NCI-H2227 treated with DMSO at 0.1 percent for 48 hours (cell line): ENCODE results near the gene PAFAH1B2.
"Not testable (repeated sequence)": the region's sequence is repeated elsewhere in the genome, so short reads cannot be mapped to it uniquely, and the experiment has no call there.

ENCODE experiments used
- DNase-seq: peaks from one replicate; lab custom pipeline; 2025; lab: John Stamatoyannopoulos, UW

PAFAH1B2 gene

DNA sequence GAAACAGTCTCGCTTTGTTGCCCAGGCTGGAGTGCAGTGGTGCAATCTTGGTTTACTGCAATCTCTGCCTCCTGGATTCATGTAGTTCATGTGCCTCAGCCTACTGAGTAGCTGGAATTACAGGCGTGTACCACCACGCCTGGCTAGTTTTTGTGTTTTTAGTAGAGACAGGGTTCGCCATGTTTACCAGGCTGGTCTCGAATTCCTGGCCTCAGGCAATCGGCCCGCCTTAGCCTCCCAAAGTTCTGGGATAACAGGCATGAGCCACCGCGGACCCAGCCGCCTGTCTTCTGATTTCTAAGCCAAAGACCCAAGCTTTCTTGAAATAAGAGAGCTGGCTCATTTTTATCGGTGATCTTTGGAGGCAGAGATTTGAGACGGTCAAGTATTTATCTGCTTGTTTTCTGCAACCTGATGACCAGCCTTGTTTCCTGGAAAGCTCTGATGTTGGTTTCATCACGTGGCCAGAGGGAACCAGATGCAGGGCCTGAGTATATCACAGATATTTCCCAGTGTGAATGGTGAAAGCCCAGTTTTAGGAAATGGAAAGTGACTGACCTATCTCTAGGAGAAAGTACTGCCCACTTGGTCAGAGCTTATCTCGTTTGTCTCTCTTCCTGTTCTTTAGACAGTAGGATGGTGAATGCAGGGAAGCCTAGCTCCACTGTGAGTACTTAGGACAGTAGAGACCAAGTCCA is 28.8 kb downstream of the PAFAH1B2 start:
- no peak for DNase-seq

DNA sequence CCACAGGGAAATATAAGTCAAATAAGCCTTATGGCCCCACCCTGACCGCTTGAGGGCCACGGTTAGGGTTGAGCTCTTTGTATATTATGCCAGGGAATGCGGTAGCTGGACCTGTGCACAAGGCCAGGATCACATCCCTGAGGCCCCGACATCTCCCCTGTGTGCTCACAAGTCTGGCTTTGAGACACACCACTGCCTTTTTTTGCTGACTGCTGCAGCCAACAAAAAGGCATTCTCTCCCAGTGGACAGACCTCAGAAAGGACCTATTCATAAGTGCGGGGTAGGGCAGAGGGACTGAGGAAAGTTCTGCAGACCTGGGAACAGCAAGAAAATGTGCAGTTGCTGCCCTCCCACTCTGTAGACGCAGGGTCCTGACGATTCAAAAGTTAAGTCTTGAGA is 31.0 kb downstream of the PAFAH1B2 start:
- DNase-seq: no peak

DNA sequence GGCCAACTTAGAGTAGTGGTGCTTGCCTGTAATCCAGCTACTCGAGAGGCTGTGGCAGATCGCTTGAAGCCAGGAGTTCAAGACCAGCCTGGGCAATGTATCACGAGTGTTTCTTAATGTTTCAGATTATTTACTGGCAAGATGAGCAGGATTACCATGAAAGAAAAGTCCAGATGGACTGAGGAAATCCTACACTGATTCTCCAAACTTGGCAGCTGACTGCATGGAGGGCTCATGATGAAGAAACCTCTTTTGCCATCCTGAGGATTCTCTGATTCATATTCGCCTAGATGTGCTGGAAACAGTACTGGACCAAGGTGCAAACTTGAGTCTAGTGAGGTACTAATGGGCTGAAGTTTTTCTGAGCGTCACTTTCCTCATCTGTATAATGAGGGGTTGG is 31.7 kb downstream of the PAFAH1B2 start:
- DNase-seq: no peak

DNA sequence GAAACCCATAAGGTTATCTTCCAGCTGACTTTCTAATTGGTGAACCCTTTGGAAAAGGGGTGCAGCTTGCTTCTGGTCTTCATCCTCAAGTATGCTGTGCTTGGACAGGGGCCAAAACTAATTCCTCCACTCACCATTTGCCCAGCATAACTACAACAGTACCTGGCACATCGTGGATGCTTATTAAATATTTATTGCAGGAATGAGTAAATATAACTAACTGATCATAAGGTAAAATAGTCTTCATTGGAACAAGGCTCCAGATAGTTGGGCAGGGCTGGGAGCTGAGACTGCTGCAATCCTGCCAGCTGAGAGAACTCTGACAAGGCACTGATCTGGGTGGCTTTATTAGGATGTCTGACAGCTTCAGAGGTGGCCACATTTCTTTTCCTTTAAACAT is 32.1 kb downstream of the PAFAH1B2 start:
- DNase-seq: no peak

DNA sequence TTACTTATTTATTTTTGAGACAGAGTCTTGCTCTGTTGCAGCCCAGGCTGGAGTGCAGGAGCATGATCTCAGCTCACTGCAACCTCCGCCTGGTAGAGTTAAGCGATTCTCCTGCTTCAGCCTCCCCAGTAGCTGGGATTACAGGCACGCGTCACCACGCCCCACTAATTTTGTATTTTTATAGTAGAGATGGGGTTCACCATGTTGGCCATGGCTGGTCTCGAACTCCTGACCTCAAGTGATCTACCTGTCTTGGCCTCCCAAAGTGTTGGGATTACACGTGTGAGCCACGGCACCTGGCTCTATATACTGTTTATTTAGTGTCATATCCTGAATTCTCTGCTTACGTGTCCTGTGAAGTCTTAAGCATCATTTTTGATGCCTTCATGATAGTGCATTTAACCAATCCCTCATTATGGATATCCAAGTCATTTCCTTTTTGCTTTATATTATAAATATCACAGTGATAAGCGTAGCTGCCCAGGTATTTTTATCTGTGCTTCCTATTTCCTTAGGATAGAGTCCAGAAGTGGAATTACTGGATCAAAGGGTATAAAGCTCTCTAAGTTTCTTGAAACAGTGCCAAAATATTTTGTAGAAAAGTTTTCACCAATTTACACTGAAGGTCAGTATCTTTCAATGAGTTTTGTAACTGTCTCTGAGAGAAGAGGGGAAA is 33.6 kb downstream of the PAFAH1B2 start:
- DNase-seq: no peak

DNA sequence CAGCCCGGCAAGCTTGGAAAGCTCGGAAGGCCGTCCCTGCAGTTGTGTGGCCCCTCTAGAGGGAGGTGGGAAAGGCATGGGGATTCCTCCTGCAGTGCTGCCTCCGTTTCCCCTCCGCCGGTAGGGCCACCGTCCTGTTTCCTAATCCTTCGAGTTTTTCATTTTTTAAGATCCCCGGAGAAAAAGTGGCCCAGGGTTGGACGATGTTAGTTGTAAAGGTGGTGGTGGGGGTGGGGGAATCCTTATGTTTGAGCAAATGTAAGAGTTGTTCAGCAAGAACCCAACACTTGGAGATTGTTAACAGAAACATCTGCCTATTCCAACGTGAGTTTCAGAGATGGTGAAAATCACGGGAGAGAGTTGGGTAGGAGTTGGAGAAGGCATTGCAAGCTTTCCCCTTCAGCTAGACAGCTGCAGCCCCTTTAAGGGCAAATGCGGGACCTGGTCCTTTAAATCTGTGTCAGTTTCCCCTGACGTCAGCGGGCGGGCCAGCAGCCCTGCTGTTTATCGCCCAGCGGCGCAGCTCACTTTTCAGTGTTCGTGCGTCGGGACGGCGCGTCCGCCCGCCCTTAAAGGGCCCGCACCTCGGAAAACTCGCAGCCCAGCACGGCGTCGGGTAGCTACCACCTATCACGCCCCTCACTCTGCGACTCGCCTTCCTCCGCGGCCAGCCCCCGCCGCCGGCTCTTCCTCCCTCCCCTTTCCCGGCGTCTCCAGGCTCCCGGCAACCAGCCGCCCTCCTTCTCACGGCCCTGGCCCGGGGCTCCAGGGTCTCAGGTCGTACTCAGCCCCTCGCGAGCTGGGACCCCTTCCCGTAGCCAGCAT is 34.3 kb downstream of the PAFAH1B2 start, which contains the start of gene SIDT2:
Gene SIDT2, plus strand, starts transcription at position 534 of the 825 bp plus-strand sequence. CDS start 521 bp downstream, outside the sequence.
- DNase-seq: peak; percentile 81

DNA sequence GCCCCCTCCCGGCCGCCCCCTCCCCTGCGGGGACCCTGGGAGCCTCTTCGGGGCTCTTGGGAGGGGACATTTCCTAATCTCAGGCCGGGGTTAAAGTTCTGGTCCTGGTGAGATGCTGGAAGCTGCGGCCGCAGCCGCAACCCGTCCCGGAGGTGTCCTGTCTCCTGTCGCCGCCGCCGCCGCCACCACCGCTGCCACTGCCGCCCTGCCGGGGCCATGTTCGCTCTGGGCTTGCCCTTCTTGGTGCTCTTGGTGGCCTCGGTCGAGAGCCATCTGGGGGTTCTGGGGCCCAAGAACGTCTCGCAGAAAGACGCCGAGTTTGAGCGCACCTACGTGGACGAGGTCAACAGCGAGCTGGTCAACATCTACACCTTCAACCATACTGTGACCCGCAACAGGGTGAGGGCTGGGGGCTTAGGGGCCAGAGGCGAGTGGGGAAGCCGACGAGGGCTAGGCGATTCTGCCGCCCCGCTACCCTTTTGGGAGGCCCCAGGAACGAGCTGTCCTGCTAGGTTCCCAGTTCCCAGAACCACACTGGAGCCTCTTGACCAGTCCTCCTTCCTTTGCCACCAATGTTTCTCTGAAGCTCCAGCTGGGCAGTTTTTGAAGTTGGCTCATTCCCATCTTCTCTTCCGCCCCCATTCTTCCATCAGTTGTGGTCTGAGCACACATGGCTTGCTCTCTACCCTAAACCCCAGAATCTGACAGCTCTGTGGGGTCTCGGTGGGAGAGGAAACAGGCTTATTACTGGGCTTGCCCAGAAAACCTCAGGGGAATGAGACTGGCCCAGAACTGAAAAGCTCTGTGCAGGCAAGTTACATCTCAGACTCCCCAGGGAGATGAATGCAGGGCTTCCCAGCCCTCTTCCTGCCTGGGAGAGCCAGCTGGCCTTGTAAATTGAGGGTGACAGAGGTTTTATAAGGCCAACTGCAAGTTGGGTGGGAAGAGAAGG is 35.2 kb downstream of the PAFAH1B2 start:
- no peak for DNase-seq

DNA sequence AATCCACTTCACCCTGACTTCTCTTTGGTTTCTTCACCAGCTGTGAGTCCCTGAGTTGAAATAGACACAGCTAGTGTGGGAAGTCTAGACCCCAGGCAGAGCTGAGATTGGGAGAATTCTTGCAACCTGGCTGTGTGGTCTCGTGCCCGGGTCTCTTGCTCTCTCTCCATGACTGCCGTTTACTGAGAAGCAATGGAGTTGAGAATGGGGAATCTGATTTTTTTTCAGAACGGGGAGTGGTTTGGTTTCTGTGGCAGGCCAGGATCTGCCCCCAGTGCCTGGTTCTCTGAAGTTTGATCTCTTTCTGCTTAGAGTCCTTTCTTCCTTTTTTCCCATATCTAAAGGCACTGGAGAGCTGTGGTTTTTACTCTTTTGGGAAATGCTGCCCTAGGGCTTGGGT is 35.9 kb downstream of the PAFAH1B2 start:
- no peak for DNase-seq

DNA sequence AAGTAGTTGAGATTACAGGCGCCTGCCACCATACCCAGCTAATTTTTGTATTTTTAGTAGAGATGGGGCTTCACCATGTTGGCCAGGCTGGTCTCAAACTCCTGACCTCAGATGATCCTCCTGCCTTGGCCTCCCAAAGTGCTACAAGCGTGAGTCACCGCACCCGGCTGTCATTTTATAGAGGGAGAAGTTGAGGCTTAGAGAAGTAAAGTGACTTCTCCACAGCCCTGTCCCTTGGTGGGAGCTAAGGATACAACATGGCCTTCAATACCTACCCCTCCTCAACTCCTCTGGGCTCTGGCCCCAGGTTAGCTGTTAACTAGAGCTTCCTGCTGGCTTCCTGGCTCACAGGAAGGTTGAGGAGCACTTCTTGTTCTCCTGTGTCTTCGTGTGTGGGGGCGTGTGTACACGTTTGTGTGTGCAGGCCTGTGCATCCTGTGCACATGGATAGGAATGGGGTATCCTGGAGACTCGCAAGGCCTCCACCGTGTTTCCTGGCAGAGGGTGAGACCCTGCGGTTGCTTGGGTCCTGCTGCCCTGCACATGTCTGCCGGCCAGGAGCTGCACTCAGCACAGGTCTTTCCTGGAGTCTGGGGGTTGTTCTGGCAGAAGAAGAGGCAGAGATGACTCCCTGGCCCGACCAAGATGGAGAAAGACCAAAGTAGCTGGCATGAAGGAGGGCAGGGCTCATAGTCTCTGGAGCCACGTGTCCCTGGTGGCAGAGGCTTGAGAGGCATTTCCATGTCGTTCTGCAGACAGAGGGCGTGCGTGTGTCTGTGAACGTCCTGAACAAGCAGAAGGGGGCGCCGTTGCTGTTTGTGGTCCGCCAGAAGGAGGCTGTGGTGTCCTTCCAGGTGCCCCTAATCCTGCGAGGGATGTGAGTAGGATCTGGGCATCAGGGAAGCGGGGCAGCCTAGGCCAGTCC is 36.8 kb downstream of the PAFAH1B2 start:
- no peak for DNase-seq

DNA sequence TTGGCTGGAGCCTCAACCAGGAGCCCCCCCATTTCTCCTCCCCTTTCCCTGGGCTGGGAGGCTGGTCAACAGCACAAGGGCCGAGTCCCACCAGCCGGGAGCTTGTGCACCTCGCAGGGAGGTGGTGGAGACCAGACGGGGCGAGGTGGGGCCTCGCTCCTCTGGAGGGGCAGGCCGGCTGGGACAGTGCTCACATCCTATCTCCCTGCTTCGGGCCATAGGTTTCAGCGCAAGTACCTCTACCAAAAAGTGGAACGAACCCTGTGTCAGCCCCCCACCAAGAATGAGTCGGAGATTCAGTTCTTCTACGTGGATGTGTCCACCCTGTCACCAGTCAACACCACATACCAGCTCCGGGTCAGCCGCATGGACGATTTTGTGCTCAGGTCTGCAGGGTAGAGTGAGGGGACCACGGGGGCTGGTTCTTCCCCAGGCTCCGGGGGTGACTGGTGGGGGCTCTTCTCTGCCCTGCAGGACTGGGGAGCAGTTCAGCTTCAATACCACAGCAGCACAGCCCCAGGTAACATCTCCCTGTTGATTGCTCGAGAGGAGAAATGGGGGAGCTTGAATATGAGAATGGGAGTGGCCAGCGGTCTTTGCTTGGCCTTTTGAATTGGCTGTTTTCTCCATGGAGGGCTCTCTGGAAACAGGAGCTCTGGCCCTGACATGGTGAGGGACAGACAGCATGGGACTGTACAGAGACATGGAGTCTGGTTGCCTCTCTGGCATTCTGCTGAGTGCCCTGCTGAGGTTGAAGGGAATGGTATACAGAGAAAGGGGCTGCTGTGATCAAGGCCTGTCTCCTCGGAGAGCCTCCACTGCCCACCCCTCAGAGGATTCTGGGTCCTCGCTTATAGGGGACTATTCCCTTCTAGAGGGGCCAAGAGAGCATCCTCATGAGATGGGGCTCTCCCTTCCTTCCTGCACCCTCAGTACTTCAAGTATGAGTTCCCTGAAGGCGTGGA is 37.8 kb downstream of the PAFAH1B2 start:
- DNase-seq: no peak

DNA sequence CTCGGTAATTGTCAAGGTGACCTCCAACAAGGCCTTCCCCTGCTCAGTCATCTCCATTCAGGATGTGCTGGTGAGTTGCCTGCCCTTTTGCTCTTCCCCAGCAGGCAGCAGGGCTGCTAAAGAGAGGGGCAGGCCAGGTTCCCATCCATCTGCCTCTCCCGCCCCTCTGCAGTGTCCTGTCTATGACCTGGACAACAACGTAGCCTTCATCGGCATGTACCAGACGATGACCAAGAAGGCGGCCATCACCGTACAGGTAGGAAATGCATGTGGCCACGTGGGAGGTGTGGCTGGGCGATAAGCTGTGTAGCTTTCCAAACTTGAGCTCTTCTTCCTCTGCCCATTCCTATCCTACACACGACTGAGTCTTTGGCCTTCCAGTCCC is 38.5 kb downstream of the PAFAH1B2 start:
- no peak for DNase-seq

DNA sequence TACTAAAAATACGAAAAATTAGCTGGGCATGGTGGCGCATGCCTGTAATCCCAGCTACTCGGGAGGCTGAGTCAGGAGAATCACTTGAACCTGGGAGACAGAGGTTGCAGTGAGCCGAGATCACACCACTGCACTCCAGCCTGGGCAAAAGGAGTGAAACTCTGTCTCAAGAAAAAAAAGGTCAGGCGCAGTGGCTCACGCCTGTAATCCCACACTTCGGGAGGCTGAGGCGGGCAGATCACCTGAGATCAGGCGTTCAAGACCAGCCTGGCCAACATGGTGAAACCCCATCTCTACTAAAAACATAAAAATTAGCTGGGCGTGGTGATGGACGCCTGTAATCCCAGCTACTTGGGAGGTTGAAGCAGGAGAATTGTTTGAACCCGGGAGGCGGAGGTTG is 39.1 kb downstream of the PAFAH1B2 start:
- not testable (repeated sequence) for DNase-seq

DNA sequence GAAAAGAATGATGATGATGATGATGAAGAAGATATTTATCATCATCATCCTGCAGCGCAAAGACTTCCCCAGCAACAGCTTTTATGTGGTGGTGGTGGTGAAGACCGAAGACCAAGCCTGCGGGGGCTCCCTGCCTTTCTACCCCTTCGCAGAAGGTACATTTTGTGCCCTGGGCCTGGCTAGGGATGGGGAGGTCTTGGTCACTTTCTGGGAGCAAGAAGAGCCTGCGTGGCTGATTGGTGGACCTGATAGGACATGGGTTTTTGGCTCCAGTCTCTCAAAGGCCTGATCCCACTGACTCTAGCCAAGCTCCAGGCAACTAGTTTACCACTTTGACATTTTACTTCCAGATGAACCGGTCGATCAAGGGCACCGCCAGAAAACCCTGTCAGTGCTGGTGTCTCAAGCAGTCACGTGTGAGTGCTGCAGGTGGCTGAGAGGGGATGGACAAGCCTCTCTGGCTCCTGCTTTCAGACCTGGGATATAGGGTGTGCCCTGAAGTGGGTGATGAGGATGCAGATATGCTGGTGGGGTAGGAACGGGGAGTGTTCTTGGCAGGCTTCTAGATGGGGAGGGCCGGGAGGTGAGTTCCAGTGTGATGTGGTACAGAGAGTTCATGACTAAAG is 39.8 kb downstream of the PAFAH1B2 start:
- no peak for DNase-seq

DNA sequence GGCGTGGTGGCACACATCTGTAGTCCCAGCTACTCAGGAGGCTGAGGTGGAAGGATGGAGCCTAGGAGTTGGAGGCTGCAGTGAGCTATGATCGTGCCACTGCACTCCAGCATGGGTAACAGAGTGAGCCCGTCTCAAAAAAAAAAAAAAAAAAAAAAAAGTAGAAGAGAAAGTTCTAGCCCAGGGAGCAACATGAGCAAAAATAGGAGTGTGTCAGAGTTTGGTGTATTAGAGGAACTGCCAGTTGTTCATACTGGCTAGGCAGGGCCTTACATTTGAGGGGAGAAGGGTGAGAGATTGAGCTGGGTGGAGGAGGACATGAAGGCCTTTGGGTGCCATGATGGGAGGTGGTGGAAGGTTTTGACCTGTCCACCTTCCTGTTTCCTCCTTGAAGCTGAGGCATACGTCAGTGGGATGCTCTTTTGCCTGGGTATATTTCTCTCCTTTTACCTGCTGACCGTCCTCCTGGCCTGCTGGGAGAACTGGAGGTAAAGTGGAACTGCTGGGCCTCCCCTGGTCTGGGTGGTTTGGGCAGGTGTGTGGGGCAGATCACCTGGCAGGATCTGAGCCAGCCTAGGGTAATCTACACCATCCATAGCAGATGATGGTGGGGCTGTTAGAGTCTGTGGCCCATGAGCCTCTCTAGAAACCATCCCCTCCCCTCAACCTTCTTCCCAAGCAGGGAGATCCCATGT is 41.8 kb downstream of the PAFAH1B2 start:
- no peak for DNase-seq

DNA sequence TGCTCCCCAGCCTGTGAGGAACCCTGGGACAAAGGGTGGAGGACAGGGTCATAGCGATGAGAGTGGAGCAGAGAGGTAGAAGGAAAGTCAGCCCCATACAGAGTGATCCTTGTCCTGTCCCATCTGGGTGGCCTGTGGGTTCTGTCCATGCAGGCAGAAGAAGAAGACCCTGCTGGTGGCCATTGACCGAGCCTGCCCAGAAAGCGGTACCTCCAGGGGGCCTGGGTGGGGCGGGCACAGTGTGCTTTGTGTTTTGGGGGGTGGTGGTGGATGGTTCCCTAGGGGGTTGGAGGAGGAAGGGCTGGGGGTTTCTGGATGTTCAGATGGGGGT is 42.3 kb downstream of the PAFAH1B2 start:
- no peak for DNase-seq

DNA sequence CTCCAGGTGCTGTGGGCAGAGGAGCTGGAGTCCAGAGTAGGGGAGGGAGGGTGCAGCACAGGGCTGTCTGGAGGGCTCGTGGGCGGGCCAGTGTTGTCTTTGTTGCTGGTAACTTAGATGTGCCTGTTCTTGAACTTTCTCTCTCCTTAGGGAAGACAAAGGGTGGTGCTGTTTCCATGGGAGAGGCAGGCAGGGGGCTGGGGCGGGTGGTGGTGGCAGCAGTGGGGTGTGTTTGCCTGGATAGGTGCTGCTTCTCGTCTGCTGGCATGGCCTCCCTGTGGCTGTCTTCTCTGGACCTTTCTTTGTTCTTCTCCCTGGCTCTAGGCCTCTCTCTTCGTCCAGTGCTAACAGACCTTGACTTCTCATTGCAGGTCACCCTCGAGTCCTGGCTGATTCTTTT is 42.9 kb downstream of the PAFAH1B2 start:
- DNase-seq: no peak

DNA sequence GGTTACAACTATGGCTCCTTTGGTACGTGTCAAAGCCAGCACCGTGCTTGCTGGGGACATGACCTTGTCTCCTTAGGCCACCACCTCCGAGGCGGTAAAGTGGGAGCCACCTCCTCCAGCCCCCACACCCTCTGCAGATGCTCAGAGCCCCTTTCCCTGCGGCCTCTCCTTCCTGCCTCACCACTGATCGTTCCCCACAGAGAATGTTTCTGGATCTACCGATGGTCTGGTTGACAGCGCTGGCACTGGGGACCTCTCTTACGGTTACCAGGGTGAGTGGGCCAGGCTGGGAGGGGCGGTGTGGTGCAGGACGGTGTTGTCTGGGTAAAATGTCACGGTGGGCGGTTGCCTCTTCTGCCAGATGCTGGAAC is 43.3 kb downstream of the PAFAH1B2 start:
- DNase-seq: no peak

DNA sequence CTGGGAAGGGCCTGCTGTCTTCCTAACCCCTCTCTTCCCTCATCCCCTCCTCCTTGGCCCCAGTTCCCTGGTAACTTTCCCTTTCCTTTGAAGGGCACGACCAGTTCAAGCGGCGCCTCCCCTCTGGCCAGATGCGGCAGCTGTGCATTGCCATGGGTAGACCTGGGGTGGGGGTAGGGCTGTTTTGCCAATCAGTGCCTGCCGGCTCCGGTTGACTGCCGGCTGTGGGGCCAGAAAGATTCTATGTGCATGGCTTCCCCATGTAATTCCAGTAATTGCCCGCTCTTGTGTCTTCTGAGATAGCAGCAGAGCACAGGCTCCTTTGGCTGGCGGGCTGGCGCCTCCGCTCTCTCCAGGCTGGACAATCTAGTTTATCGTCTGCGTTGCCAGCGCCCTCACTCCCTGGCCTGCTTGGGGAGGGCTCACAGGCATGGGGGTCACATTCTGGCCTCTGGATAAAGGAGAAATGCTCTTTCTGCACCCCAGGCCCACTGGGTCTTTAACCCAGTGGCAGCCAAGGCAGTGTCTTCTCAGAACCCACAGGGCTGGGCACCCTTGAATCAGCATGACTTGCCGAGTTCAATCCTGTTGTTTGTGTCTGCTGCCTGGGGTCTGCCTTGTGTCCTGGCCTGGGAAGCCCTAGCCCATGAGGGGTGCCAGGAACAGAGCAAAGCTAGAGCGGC is 43.9 kb downstream of the PAFAH1B2 start:
- DNase-seq: peak; percentile 47
